ENCODE results near the gene GRIN3A. TPM values are rescaled to one million over a fixed set of nuclear protein-coding genes. Genes with fewer than 3 reads are reported as not detected.

GRIN3A gene
- total RNA-seq, 4 donors from 2014 or later: 0.39 TPM; not detected in 3

DNA sequence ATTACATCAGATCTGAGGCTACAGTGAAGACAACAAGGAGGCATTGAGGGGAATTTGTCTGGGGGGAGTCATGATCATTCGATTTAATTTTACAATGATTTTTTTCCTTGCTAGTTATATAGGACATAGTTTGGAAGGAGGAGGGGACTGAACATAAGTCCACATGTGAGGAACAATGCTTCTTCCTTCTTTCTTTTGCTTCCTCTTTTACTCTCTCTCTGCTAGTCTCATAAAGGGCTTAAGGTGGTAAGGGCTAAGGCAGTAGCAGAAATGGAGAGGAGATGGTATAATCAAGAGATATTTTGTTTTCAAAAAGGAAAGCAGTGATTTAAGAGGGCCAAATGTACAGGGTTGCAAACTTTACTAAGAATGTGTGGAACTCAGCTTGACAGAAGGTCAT lies 64.3 kb downstream of the GRIN3A start:
- Histone ChIP-seq H3K4me1 (peaks cover 0 to 17% (median 2%) of the 10 kb centered on the region in 4 donors), H3K27me3 (no peaks in the 10 kb centered on the region), H3K27ac (no peak overlapping the region), H3K9me3 (no peaks in the 10 kb centered on the region), H3K4me3 (no peak overlapping the region), H3K36me3 (no peaks in the 10 kb centered on the region)
- 17 to 38% methylated on average over 1 of the region's 1 CpG for WGBS, 2 donors
- DNase-seq (ENCODE audit: low spot score in 2 of 2): no peak
- TF ChIP-seq, protein P1, sequence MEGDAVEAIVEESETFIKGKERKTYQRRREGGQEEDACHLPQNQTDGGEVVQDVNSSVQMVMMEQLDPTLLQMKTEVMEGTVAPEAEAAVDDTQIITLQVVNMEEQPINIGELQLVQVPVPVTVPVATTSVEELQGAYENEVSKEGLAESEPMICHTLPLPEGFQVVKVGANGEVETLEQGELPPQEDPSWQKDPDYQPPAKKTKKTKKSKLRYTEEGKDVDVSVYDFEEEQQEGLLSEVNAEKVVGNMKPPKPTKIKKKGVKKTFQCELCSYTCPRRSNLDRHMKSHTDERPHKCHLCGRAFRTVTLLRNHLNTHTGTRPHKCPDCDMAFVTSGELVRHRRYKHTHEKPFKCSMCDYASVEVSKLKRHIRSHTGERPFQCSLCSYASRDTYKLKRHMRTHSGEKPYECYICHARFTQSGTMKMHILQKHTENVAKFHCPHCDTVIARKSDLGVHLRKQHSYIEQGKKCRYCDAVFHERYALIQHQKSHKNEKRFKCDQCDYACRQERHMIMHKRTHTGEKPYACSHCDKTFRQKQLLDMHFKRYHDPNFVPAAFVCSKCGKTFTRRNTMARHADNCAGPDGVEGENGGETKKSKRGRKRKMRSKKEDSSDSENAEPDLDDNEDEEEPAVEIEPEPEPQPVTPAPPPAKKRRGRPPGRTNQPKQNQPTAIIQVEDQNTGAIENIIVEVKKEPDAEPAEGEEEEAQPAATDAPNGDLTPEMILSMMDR (IDR thresholded peaks at IDR 0.05): no peak
- TF ChIP-seq POLR2A (IDR thresholded peaks at IDR 0.05) (no peak), EP300 (IDR thresholded peaks at IDR 0.05) (no peak)

DNA sequence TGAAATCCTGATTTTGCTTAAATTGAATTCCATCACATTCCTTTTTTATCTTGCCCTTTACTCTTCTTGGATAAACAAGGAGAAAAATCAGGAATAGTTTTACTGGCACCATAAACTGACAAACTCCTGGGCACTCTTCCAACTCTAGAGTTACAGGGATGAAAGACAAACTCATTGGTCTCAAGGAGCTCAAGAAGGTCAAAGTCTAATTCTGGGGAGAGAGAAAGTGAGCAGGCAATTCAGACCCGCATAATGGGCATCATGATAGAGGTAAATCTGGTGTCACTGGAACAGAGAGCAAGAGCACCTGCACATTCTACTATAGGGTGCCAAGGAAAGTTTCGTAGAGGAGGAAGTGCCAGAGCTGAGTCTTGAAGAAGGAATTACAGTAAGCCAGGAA lies 64.8 kb downstream of the GRIN3A start:
- Histone ChIP-seq H3K36me3 (no peaks in the 10 kb centered on the region), H3K4me3 (no peak overlapping the region), H3K27ac (no peak overlapping the region), H3K27me3 (no peaks in the 10 kb centered on the region), H3K9me3 (no peaks in the 10 kb centered on the region), H3K4me1 (peaks cover 0 to 17% (median 2%) of the 10 kb centered on the region in 4 donors)
- WGBS, 2 donors: 47 to 69% methylated on average over 2 of the region's 2 CpGs
- no peak for DNase-seq (ENCODE audit: low spot score in 2 of 2)
- no peak for TF ChIP-seq POLR2A (IDR thresholded peaks at IDR 0.05)
- TF ChIP-seq, protein P1 (IDR thresholded peaks at IDR 0.05): no peak

DNA sequence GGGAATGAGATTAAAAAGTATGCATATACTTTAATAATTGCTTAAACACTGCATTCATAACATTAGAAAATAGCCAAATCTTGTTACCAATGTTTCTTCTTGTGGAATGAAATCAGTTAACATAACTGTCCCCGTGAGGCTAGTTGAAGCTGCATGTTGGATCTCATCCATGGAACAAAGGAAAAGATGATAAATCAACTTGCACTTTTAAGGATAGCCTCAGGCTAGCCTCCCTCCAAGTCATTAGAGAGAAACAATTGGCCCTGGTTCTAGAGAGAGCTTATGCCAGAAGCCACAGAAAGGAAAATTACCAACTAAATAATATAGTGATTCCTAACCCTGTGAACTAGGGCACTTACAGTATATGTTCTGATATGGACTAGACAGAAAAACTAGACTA lies 66.9 kb downstream of the GRIN3A start:
- WGBS, 2 donors: 32 to 50% methylated on average over 1 of the region's 1 CpG
- H3K36me3 ChIP-seq: no peaks in the 10 kb centered on the region

DNA sequence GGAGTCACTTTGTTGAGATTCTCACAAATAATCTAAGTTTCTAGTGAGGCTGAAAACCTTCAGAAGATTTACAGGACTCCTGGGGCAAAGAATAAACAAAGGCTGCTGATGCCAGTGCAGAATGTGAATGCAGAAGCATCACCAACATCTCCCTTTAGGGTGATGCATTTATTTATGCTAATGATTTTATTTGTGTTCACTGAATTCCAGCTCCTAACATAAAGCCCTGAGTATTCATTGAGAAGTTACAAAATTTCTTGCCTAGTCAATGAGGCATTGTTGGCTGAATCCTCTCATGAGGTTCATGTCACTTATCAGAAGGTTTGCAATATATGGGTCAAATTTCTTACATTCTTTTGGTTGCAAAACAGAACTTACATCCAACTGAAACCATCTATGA lies 70.0 kb downstream of the GRIN3A start:
- H3K4me3 ChIP-seq: no peak overlapping the region
- peaks cover 0 to 6% (median 0%) of the 10 kb centered on the region in 4 donors for H3K4me1 ChIP-seq
- no peak for DNase-seq (ENCODE audit: low spot score in 2 of 2)
- TF ChIP-seq, protein P1 (IDR thresholded peaks at IDR 0.05): no peak
- no peak for TF ChIP-seq EP300 (IDR thresholded peaks at IDR 0.05)
- no peak for TF ChIP-seq POLR2A (IDR thresholded peaks at IDR 0.05)
- no peak overlapping the region for H3K27ac ChIP-seq
- H3K9me3 ChIP-seq: no peaks in the 10 kb centered on the region
- H3K36me3 ChIP-seq: no peaks in the 10 kb centered on the region
- H3K27me3 ChIP-seq: no peaks in the 10 kb centered on the region

More for the DNA sequence above, 66.9 kb downstream of the GRIN3A start:
- Histone ChIP-seq H3K4me1 (peaks cover 0 to 17% (median 2%) of the 10 kb centered on the region in 4 donors), H3K9me3 (no peaks in the 10 kb centered on the region), H3K4me3 (no peak overlapping the region), H3K27ac (no peak overlapping the region), H3K27me3 (no peaks in the 10 kb centered on the region)
- no peak for DNase-seq (ENCODE audit: low spot score in 2 of 2)
- TF ChIP-seq, protein P1 (IDR thresholded peaks at IDR 0.05): no peak
- TF ChIP-seq EP300 (IDR thresholded peaks at IDR 0.05) (no peak), POLR2A (IDR thresholded peaks at IDR 0.05) (no peak)

DNA sequence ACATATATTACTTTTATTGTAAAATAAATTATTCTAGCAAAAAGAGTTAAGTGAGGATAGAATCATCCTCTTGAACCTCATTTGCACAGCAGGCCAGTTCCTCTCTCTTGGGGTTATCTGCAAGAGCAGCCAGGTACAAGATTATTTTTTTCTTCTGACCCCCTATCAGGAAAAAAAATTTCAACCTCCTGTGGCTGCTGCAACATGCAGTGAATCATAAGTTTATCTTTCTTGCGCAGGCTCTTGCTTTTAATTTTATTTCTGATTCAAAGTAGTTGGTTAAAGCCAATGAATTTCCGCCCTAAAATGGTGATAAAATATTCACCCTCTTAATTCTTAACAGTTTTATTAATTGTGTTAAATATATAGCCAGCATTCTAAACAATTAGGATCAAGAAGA lies 74.0 kb downstream of the GRIN3A start:
- Histone ChIP-seq H3K9me3 (no peaks in the 10 kb centered on the region), H3K27me3 (no peaks in the 10 kb centered on the region), H3K36me3 (no peaks in the 10 kb centered on the region), H3K4me3 (no peak overlapping the region), H3K4me1 (no peaks in the 10 kb centered on the region), H3K27ac (no peak overlapping the region)
- TF ChIP-seq EP300 (IDR thresholded peaks at IDR 0.05): no peak
- TF ChIP-seq, protein P1 (IDR thresholded peaks at IDR 0.05): no peak
- WGBS, 2 donors: 56 to 84% methylated on average over 2 of the region's 2 CpGs
- no peak for DNase-seq (ENCODE audit: low spot score in 2 of 2)
